ENCODE results near the gene BANF2. TPM values are rescaled to one million over a fixed set of nuclear protein-coding genes. Genes with fewer than 3 reads are reported as not detected.
A peak's percentile ranks its signal among the peaks of the same experiment; 100 is the strongest.

The BANF2 gene
- total and polyA plus RNA-seq, 4 donors: not detected

DNA sequence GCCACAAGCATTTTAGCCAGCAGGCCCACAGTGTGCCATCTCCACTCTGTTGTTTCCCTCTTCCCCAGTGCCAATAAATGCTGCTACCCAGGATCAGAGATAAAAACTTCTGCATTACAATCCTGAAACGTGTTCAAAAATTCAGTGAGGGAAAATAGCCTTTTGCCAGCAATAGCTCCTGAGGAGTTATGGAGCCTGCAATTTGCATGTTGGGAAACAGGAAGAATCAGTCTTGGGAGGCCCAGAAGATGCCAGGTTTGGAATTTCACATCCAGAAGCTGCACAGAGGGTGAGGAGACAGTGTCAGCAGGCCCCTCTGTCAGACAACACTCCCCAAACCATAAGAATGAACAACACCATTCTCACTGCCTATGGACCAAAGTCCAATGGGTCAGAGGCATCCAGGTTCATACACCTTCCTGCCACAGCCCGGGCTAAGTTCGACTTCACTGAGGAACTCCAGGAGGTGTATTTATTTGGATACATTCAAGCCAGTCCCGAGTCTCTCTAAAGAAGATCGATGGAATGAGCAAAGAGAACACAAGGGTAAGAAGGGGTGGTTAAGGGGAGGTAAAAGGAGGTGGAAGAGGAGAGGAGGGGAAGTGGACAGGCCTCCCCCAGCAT is 38.5 kb upstream of the BANF2 start:
- H3K4me3 ChIP-seq (ENCODE audit: low read length in 2 of 2): no peak overlapping the region
- peaks cover 0 to 10% of the 10 kb centered on the region in 2 donors for H3K4me1 ChIP-seq (ENCODE audit: control insufficient read depth in 1 of 2, insufficient read depth in 2 of 2, low read length in 2 of 2)
- H3K27ac ChIP-seq (ENCODE audit: low read depth in 1 of 2, low read length in 2 of 2): peak overlapping the region in 1 of 2 donors; percentile 72
- H3K36me3 ChIP-seq (ENCODE audit: control insufficient read depth in 1 of 2, insufficient read depth in 2 of 2, low read length in 1 of 2): peaks cover 2 to 4% of the 10 kb centered on the region in 2 donors
- H3K9me3 ChIP-seq (ENCODE audit: control insufficient read depth, low read length): no peaks in the 10 kb centered on the region
- no peak for ATAC-seq (ENCODE audit: low FRiP score)
- no peaks in the 10 kb centered on the region for H3K27me3 ChIP-seq (ENCODE audit: control insufficient read depth in 1 of 2, insufficient read depth in 2 of 2, low read length in 1 of 2)
- WGBS, 2 donors: 40 to 42% methylated on average over 5 of the region's 5 CpGs
- intact Hi-C loops (cut with DNase I): no loop called here
- peak in 1 of 2 donors; percentile 39 for DNase-seq

DNA sequence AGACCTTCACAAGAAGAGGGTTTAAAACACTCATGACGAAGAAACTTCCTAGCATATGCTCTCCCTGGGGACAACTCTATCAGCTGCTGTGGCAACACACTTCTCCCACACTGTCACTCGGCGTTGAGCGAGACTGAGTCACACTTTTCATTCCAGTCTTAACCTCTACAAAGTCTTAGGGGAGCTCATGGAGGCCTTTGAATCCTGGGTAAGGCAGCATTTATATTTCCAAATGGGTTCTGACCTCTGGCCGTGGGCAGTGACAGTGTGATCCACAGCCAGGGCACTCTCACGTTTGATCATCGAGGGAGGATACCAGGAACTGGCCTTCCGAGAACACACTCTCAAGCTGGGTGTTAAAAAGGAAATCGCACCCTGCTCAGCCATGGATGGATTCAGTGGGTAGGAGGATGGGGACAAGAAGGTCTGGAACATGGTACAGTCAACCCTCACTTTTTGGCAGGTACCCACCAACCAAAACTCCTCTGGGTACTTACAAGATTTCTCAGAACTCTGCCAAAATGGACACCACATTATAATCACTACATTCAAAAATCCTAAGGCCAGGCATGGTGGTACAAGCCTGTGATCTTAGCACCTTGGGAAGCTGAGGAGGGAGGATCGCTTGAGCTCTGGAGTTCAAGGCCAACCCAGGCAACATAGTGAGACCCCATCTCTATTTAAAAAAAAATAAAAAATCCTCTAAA is 37.3 kb upstream of the BANF2 start:
- H3K36me3 ChIP-seq (ENCODE audit: control insufficient read depth in 1 of 2, insufficient read depth in 2 of 2, low read length in 1 of 2): peaks cover 2 to 4% of the 10 kb centered on the region in 2 donors
- 50 to 59% methylated on average over 10 of the region's 10 CpGs for WGBS, 2 donors
- intact Hi-C loops (cut with DNase I): no loop called here
- peak; percentile 70 to 79 for DNase-seq
- ATAC-seq (ENCODE audit: low FRiP score): peak; percentile 73
- no peak overlapping the region for H3K4me3 ChIP-seq (ENCODE audit: low read length in 2 of 2)
- no peak overlapping the region for H3K27ac ChIP-seq (ENCODE audit: low read depth in 1 of 2, low read length in 2 of 2)
- no peaks in the 10 kb centered on the region for H3K9me3 ChIP-seq (ENCODE audit: control insufficient read depth, low read length)
- H3K4me1 ChIP-seq (ENCODE audit: control insufficient read depth in 1 of 2, insufficient read depth in 2 of 2, low read length in 2 of 2): peaks cover 0 to 10% of the 10 kb centered on the region in 2 donors
- H3K27me3 ChIP-seq (ENCODE audit: control insufficient read depth in 1 of 2, insufficient read depth in 2 of 2, low read length in 1 of 2): no peaks in the 10 kb centered on the region

DNA sequence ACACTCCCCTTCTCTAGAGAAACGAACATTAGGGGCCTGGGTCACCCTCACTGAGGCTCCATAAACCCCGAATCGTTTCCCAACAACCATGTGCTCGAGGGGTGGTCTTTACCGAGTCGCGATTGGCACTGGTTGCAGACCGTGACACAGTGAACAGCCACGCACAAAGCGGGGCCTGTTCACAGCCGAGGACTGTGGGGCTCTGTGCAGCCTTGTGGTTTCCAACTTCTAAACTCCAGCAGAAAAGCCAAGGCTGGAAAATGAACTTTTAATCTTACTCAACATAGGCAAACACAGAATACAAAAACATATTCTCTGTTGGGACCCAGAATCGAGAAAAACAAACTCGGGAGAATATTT is 36.7 kb upstream of the BANF2 start:
- peaks cover 0 to 10% of the 10 kb centered on the region in 2 donors for H3K4me1 ChIP-seq (ENCODE audit: control insufficient read depth in 1 of 2, insufficient read depth in 2 of 2, low read length in 2 of 2)
- DNase-seq: no peak
- ATAC-seq (ENCODE audit: low FRiP score): no peak

DNA sequence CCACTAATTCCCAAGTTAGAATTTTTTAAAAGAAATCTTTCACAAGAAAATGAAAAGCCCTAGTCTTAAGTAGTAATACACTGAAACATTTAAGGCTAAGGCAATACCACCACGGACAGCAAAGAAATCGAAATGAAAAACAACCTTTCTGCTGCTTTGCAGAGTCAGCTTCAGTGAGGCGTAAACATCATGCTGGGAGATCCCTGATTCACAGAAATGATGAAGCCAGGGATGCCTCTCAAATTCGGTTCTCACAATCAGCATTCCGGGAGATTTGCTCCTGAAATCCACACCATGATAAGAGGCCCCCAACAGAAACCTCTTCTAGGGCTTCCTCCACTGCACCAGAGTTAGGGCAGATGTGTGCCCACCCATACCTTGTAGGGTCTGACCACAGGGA is 36.3 kb upstream of the BANF2 start:
- no peak overlapping the region for H3K27ac ChIP-seq (ENCODE audit: low read depth in 1 of 2, low read length in 2 of 2)
- intact Hi-C loops (cut with DNase I): no loop called here
- H3K4me3 ChIP-seq (ENCODE audit: low read length in 2 of 2): no peak overlapping the region
- H3K4me1 ChIP-seq (ENCODE audit: control insufficient read depth in 1 of 2, insufficient read depth in 2 of 2, low read length in 2 of 2): peaks cover 0 to 10% of the 10 kb centered on the region in 2 donors
- no peaks in the 10 kb centered on the region for H3K27me3 ChIP-seq (ENCODE audit: control insufficient read depth in 1 of 2, insufficient read depth in 2 of 2, low read length in 1 of 2)
- peaks cover 2% of the 10 kb centered on the region in 2 donors for H3K36me3 ChIP-seq (ENCODE audit: control insufficient read depth in 1 of 2, insufficient read depth in 2 of 2, low read length in 1 of 2)
- WGBS, 2 donors: 58 to 65% methylated on average over 5 of the region's 5 CpGs
- DNase-seq (no peak), ATAC-seq (ENCODE audit: low FRiP score) (no peak)
- no peaks in the 10 kb centered on the region for H3K9me3 ChIP-seq (ENCODE audit: control insufficient read depth, low read length)

More for the DNA sequence above, 36.7 kb upstream of the BANF2 start:
- H3K27me3 ChIP-seq (ENCODE audit: control insufficient read depth in 1 of 2, insufficient read depth in 2 of 2, low read length in 1 of 2): no peaks in the 10 kb centered on the region
- peaks cover 2 to 4% of the 10 kb centered on the region in 2 donors for H3K36me3 ChIP-seq (ENCODE audit: control insufficient read depth in 1 of 2, insufficient read depth in 2 of 2, low read length in 1 of 2)
- H3K4me3 ChIP-seq (ENCODE audit: low read length in 2 of 2): no peak overlapping the region
- no peak overlapping the region for H3K27ac ChIP-seq (ENCODE audit: low read depth in 1 of 2, low read length in 2 of 2)
- intact Hi-C loops (cut with DNase I): no loop called here
- 57 to 73% methylated on average over 13 of the region's 13 CpGs for WGBS, 2 donors
- no peaks in the 10 kb centered on the region for H3K9me3 ChIP-seq (ENCODE audit: control insufficient read depth, low read length)

DNA sequence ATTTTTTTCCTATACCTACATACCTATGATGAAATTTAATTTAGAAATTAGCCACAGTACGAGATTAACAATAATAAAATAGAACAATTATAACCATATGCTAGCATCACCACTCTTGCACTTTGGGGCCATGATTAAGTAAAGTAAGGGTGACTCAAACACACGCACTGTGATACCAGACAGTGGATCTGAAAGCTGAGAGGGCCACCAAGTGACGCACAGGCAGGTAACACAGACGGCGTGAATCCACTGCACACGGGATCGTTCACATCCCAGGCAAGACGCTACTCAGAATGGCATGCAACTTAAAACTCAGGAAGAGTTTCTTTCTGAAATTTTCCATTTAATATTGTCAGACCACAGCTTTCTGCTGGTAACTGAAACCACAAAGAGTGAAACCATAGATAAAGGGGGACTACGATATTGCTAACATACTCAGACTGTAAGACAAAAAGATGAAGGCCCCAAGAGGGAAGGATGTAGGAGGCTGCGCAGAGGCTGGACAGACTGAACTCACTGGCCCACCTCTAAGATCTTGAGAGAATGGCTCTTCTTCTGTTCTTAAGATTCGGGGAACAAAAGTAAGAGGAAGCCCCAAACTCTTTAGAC is 35.6 kb upstream of the BANF2 start:
- Histone ChIP-seq H3K9me3 (ENCODE audit: control insufficient read depth, low read length) (no peaks in the 10 kb centered on the region), H3K27me3 (ENCODE audit: control insufficient read depth in 1 of 2, insufficient read depth in 2 of 2, low read length in 1 of 2) (no peaks in the 10 kb centered on the region), H3K4me1 (ENCODE audit: control insufficient read depth in 1 of 2, insufficient read depth in 2 of 2, low read length in 2 of 2) (peaks cover 0 to 8% of the 10 kb centered on the region in 2 donors), H3K4me3 (ENCODE audit: low read length in 2 of 2) (no peak overlapping the region), H3K27ac (ENCODE audit: low read depth in 1 of 2, low read length in 2 of 2) (no peak overlapping the region), H3K36me3 (ENCODE audit: control insufficient read depth in 1 of 2, insufficient read depth in 2 of 2, low read length in 1 of 2) (no peaks in the 10 kb centered on the region)
- intact Hi-C loops (cut with DNase I): no loop called here
- ATAC-seq (ENCODE audit: low FRiP score): no peak
- DNase-seq: no peak
- WGBS, 2 donors: 88 to 89% methylated on average over 11 of the region's 11 CpGs

DNA sequence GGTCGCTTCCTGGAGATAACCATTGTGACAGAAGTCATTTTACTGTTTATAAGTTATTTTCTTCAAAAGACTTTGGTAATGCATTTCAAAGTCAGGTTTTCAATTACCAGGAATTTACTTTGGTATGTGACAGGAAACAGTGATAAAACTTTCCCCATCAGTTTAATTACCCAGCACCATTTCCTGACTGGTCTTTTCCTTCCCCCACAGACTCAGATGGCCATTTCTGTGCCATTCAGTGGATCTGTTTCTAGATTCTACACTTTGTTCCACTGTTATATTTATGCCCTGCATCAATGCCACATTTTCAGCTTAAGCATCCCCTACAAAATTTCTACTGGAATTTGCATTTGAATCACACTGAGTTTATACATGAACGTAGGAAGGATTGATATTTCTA is 34.0 kb upstream of the BANF2 start:
- H3K27ac ChIP-seq (ENCODE audit: low read depth in 1 of 2, low read length in 2 of 2): no peak overlapping the region
- 60 to 66% methylated on average over 2 of the region's 2 CpGs for WGBS, 2 donors

DNA sequence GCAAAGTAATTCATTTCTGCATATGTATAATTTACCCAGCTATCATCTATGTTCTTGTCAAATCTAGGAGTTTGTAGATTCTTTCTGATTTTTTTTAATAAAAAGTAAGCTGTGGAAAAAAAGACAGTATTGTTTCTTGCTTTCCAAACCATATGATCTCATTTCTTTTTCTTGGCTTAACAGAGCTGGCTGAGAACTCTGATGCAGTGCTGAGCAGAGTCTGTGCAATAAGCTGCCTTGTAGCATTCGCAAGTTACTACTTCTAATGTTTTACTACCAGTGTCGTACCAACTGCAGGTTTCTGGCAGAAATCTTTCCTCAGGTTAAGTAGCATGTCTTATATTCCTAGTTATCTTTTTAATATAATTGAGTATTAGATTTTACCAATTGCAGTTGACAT is 33.3 kb upstream of the BANF2 start:
- WGBS, 2 donors: 3% methylated on average over 2 of the region's 2 CpGs
- no peak for DNase-seq
- peaks cover 0 to 2% of the 10 kb centered on the region in 2 donors for H3K4me1 ChIP-seq (ENCODE audit: control insufficient read depth in 1 of 2, insufficient read depth in 2 of 2, low read length in 2 of 2)

More for the DNA sequence above, 34.0 kb upstream of the BANF2 start:
- intact Hi-C loops (cut with DNase I): no loop called here
- Histone ChIP-seq H3K4me1 (ENCODE audit: control insufficient read depth in 1 of 2, insufficient read depth in 2 of 2, low read length in 2 of 2) (peaks cover 0 to 5% of the 10 kb centered on the region in 2 donors), H3K9me3 (ENCODE audit: control insufficient read depth, low read length) (no peaks in the 10 kb centered on the region), H3K36me3 (ENCODE audit: control insufficient read depth in 1 of 2, insufficient read depth in 2 of 2, low read length in 1 of 2) (no peaks in the 10 kb centered on the region), H3K27me3 (ENCODE audit: control insufficient read depth in 1 of 2, insufficient read depth in 2 of 2, low read length in 1 of 2) (no peaks in the 10 kb centered on the region), H3K4me3 (ENCODE audit: low read length in 2 of 2) (no peak overlapping the region)
- DNase-seq (no peak), ATAC-seq (ENCODE audit: low FRiP score) (no peak)

DNA sequence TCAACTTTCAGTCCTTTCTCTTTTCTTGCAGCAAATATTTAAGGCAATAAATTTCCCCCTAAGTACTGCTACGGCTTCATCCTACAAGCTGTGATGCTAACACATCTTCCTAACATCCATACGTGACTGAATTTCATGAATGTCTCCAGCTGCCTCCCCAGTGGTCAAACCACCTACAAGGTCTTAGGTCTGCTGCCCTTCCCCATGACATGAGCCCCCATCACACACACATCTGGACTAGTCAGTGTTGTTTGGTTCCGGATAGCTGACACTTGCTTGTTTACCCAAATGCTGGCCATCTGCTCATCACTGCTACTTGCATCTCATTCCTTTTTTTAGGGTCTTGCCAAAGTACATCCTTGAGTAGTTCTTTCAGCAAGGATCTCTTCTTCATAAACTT is 32.3 kb upstream of the BANF2 start:
- Histone ChIP-seq H3K9me3 (ENCODE audit: control insufficient read depth, low read length) (no peaks in the 10 kb centered on the region), H3K27me3 (ENCODE audit: control insufficient read depth in 1 of 2, insufficient read depth in 2 of 2, low read length in 1 of 2) (no peaks in the 10 kb centered on the region), H3K4me3 (ENCODE audit: low read length in 2 of 2) (no peak overlapping the region), H3K4me1 (ENCODE audit: control insufficient read depth in 1 of 2, insufficient read depth in 2 of 2, low read length in 2 of 2) (no peaks in the 10 kb centered on the region), H3K27ac (ENCODE audit: low read depth in 1 of 2, low read length in 2 of 2) (no peak overlapping the region), H3K36me3 (ENCODE audit: control insufficient read depth in 1 of 2, insufficient read depth in 2 of 2, low read length in 1 of 2) (no peaks in the 10 kb centered on the region)
- ATAC-seq (ENCODE audit: low FRiP score) (no peak), DNase-seq (no peak)
- 87% methylated on average over 3 of the region's 3 CpGs for WGBS, 2 donors
- intact Hi-C loops (cut with DNase I): no loop called here

More for the DNA sequence above, 33.3 kb upstream of the BANF2 start:
- Histone ChIP-seq H3K9me3 (ENCODE audit: control insufficient read depth, low read length) (no peaks in the 10 kb centered on the region), H3K27ac (ENCODE audit: low read depth in 1 of 2, low read length in 2 of 2) (no peak overlapping the region), H3K36me3 (ENCODE audit: control insufficient read depth in 1 of 2, insufficient read depth in 2 of 2, low read length in 1 of 2) (no peaks in the 10 kb centered on the region), H3K4me3 (ENCODE audit: low read length in 2 of 2) (no peak overlapping the region), H3K27me3 (ENCODE audit: control insufficient read depth in 1 of 2, insufficient read depth in 2 of 2, low read length in 1 of 2) (no peaks in the 10 kb centered on the region)
- ATAC-seq (ENCODE audit: low FRiP score): peak; percentile 80
- intact Hi-C loops (cut with DNase I): no loop called here

DNA sequence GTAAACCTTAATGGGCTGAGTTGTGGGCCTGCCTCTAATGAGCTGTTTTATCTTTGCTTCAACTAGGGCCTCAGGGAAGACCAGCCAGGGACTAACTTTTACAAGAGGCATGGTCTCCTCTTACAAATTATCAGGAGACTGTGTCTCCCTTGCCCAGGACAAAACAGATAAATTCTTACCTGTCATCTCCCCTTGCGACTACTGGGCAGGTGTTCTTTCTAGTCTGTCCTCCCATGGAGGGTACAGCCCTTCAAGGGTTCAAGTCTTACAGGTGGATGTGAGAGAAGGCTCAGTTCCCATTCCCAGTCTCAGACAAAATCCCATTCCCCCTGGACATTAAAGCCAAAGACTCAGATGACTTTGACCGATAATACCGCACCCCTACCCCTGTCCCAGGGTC is 31.3 kb upstream of the BANF2 start:
- Histone ChIP-seq H3K9me3 (ENCODE audit: control insufficient read depth, low read length) (no peaks in the 10 kb centered on the region), H3K36me3 (ENCODE audit: control insufficient read depth in 1 of 2, insufficient read depth in 2 of 2, low read length in 1 of 2) (no peaks in the 10 kb centered on the region), H3K27ac (ENCODE audit: low read depth in 1 of 2, low read length in 2 of 2) (no peak overlapping the region), H3K4me3 (ENCODE audit: low read length in 2 of 2) (no peak overlapping the region), H3K4me1 (ENCODE audit: control insufficient read depth in 1 of 2, insufficient read depth in 2 of 2, low read length in 2 of 2) (no peaks in the 10 kb centered on the region), H3K27me3 (ENCODE audit: control insufficient read depth in 1 of 2, insufficient read depth in 2 of 2, low read length in 1 of 2) (no peaks in the 10 kb centered on the region)
- ATAC-seq (ENCODE audit: low FRiP score) (no peak), DNase-seq (no peak)
- 92 to 99% methylated on average over 3 of the region's 3 CpGs for WGBS, 2 donors
- intact Hi-C loops (cut with DNase I): no loop called here
